KMS-11 (cell line): Measurements from ENCODE around the gene RORB.
A peak's percentile ranks its signal among the peaks of the same experiment; 100 is the strongest.

Source experiments
- H2AFZ ChIP-seq: fragments of 200-600 bp; sonication (generic); 2 replicates; pipeline ENCODE4 v1.6.1; 2016; ENCODE audit warnings: antibody characterized with exemption, mixed run types, low read depth
- H3K27ac ChIP-seq: fragments of 200-600 bp; sonication (generic); 2 replicates; pipeline ENCODE4 v1.6.1; 2016; ENCODE audit warnings: mild to moderate bottlenecking, mixed run types
- H3K27me3 ChIP-seq: fragments of 200-600 bp; sonication (generic); 2 replicates; pipeline ENCODE4 v1.6.1; 2017; ENCODE audit warnings: mild to moderate bottlenecking, low read depth, mixed run types, moderate library complexity; ENCODE audit not compliant: insufficient read depth
- H3K36me3 ChIP-seq: fragments of 200-600 bp; sonication (generic); 2 replicates; pipeline ENCODE4 v1.6.1; 2017; ENCODE audit warnings: mild to moderate bottlenecking, mixed run types; ENCODE audit not compliant: insufficient read depth
- H3K4me1 ChIP-seq: fragments of 200-600 bp; sonication (generic); 2 replicates; pipeline ENCODE4 v1.6.1; 2016; ENCODE audit warnings: mild to moderate bottlenecking, low read depth, mixed run types; ENCODE audit not compliant: poor library complexity, severe bottlenecking
- H3K4me2 ChIP-seq: fragments of 200-600 bp; sonication (generic); 2 replicates; pipeline ENCODE4 v1.7.0; 2016; ENCODE audit warnings: mild to moderate bottlenecking, mixed run types
- H3K4me3 ChIP-seq: fragments of 200-600 bp; sonication (generic); IDR thresholded peaks from 2 replicates; pipeline ENCODE4 v1.6.1; 2017; ENCODE audit warnings: low read depth, low read length, mixed read lengths; ENCODE audit not compliant: insufficient read depth
- H3K79me2 ChIP-seq: fragments of 200-600 bp; sonication (generic); 2 replicates; pipeline ENCODE4 v1.6.1; 2016; ENCODE audit warnings: low read depth, mixed run types; ENCODE audit not compliant: insufficient read depth
- H3K9ac ChIP-seq: fragments of 200-600 bp; sonication (generic); 2 replicates; pipeline ENCODE4 v1.6.1; 2016; ENCODE audit warnings: mild to moderate bottlenecking, mixed run types
- H4K20me1 ChIP-seq: fragments of 200-600 bp; sonication (generic); 2 replicates; pipeline ENCODE4 v1.6.1; 2016; ENCODE audit warnings: mild to moderate bottlenecking, mixed run types; ENCODE audit not compliant: insufficient read depth
- CTCF ChIP-seq: fragments of 200-600 bp; sonication (generic); conservative IDR thresholded peaks from 2 replicates; pipeline ENCODE4 v1.6.1; 2017; ENCODE audit warnings: low read depth, mild to moderate bottlenecking, antibody characterized with exemption, low read length, moderate library complexity, mixed read lengths

RORB gene

DNA sequence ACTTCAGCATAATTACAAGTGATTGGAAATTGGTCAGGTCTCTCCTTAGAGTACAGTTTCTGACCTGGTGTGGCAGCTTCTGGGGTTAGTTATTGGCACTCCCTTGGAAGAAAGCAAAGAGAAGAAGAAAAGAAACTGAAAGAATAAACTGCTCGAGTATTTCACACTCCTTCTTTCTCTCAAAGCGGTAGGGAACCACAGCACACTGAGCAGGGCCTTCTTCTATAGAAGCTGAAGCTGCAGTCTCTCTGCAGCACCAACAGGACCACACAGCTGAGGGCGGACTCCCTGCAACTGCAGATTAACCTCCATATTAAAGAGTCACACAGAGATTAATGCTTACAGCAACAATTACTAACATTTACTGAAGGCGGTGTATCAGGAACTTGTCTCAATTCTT lies 238.6 kb downstream of the RORB start:
- Histone ChIP-seq H2AFZ (peak overlapping the region; percentile 75; the same call in 1 of the 2 replicates), H3K79me2 (no peaks in the 10 kb centered on the region), H3K9ac (0 out of 2 replicates have a peak overlapping the region, but pooled peaks have one; percentile 6), H3K4me1 (peaks cover 8% of the 10 kb centered on the region), H4K20me1 (no peaks in the 10 kb centered on the region), H3K4me2 (peak overlapping the region; percentile 47), H3K36me3 (no peaks in the 10 kb centered on the region), H3K4me3 (no peak overlapping the region), H3K27ac (no peak overlapping the region), H3K27me3 (no peaks in the 10 kb centered on the region)
- no peak for TF ChIP-seq CTCF

GRCh38 chr9:74736646-74737045 lies 239.5 kb downstream of the RORB start:
- no peaks in the 10 kb centered on the region for H4K20me1 ChIP-seq
- H3K27ac ChIP-seq: no peak overlapping the region
- no peak for TF ChIP-seq CTCF
- peaks cover 8% of the 10 kb centered on the region for H3K4me1 ChIP-seq
- no peak overlapping the region for H3K4me3 ChIP-seq
- no peak overlapping the region for H3K9ac ChIP-seq
- no peaks in the 10 kb centered on the region for H3K36me3 ChIP-seq
- H3K27me3 ChIP-seq: no peaks in the 10 kb centered on the region
- no peak overlapping the region for H2AFZ ChIP-seq
- no peak overlapping the region for H3K4me2 ChIP-seq
- no peaks in the 10 kb centered on the region for H3K79me2 ChIP-seq

GRCh38 chr9:74742191-74742790 lies 245.2 kb downstream of the RORB start:
- H3K79me2 ChIP-seq: no peaks in the 10 kb centered on the region
- TF ChIP-seq CTCF: no peak
- H3K4me3 ChIP-seq: no peak overlapping the region
- H3K4me2 ChIP-seq: no peak overlapping the region
- no peaks in the 10 kb centered on the region for H3K4me1 ChIP-seq
- H3K9ac ChIP-seq: no peak overlapping the region
- no peak overlapping the region for H2AFZ ChIP-seq
- H3K36me3 ChIP-seq: no peaks in the 10 kb centered on the region
- no peaks in the 10 kb centered on the region for H3K27me3 ChIP-seq
- H4K20me1 ChIP-seq: no peaks in the 10 kb centered on the region
- no peak overlapping the region for H3K27ac ChIP-seq
